Suprapubic skin (tissue), 4 donors: ENCODE measurements around the gene SOS2. TPM values are rescaled to one million over a fixed set of nuclear protein-coding genes. Genes with fewer than 3 reads are reported as not detected.
"Not testable (repeated sequence)": the region's sequence is repeated elsewhere in the genome, so short reads cannot be mapped to it uniquely, and the experiment has no call there.

Experiments used
- DNase-seq, 2 donors: peaks; one replicate each; pipeline ENCODE4 v3.0.0-alpha.2; 2019; ENCODE audit warnings: low spot score in 2 of 2
- H3K27ac ChIP-seq: fragments of 200-600 bp; sonication (generic); one replicate; pipeline ENCODE4 v1.5.1; 2019
- H3K27me3 ChIP-seq: fragments of 200-600 bp; sonication (generic); one replicate; pipeline ENCODE4 v1.5.1; 2019
- H3K36me3 ChIP-seq: fragments of 200-600 bp; sonication (generic); one replicate; pipeline ENCODE4 v1.5.1; 2019
- H3K4me1 ChIP-seq: fragments of 200-600 bp; sonication (generic); one replicate; pipeline ENCODE4 v1.5.1; 2019
- H3K4me3 ChIP-seq: fragments of 200-600 bp; sonication (generic); one replicate; pipeline ENCODE4 v1.5.1; 2019; ENCODE audit warnings: mild to moderate bottlenecking
- H3K9me3 ChIP-seq: fragments of 200-600 bp; sonication (generic); one replicate; pipeline ENCODE4 v1.5.1; 2019
- EP300 ChIP-seq: sonication (generic); formaldehyde crosslinking; IDR thresholded peaks from one replicate; pipeline ENCODE4 v1.6.1; 2017; ENCODE audit warnings: antibody characterized with exemption
- POLR2A ChIP-seq, 2 donors: fragments of 450-650 bp; IDR thresholded peaks; one replicate each; pipeline ENCODE4 v1.6.1; 2017; ENCODE audit warnings: antibody characterized with exemption in 2 of 2, mild to moderate bottlenecking in 2 of 2, moderate library complexity in 2 of 2
- POLR2AphosphoS5 ChIP-seq, 3 donors: sonication (generic); formaldehyde crosslinking; IDR thresholded peaks; one replicate each; pipeline ENCODE4 v1.6.1; 2017; ENCODE audit warnings: antibody characterized with exemption in 3 of 3
- WGBS: methylation state at CpG from one replicate; pipeline ENCODE4 v1.1.5; 2018; 5-methylcytosine and 5-hydroxymethylcytosine counted together
- total RNA-seq, 4 donors: library from RNA; depleted of rRNA; stranded (reverse); fragments of >200 nt; gene quantifications; one replicate each; pipeline ENCODE4 v1.1.0, GENCODE V29; 2016
- TF ChIP-seq, protein P1 (sequence below), 2 donors: fragments of 200-600 bp in 1 of 2; fragments of 450-650 bp in 1 of 2; sonication (generic) in 1 of 2; IDR thresholded peaks; one replicate each; pipeline ENCODE4 v1.5.1; 2016 to 2019; ENCODE audit warnings: antibody characterized with exemption in 2 of 2, mild to moderate bottlenecking in 1 of 2, moderate library complexity in 1 of 2

Gene SOS2
- total RNA-seq, 4 donors from 2014 or later, result 22.5 to 40.8 (median 30.4) TPM

DNA sequence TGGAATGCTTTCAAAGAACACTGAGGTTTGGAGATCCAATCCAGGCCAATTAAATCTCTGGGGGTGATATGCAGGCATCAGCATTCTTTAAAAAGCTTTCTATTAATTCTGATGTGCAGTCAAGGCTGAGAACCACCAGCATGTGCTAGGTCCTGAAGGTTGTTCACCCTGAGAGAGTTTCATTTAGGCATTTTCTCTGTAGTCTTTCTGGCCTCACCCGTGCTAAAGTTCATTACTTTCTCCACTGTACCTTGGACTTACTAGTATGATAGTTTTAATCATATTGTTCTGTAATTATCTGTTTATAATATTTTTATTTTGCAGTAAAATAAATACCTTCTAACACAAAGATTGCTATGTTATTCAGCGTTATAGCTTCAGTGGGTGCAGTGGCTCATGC lies 32.9 kb downstream of the SOS2 start:
- no peak for DNase-seq
- Histone ChIP-seq H3K27me3 (no peaks in the 10 kb centered on the region), H3K36me3 (peaks cover 40% of the 10 kb centered on the region), H3K9me3 (no peaks in the 10 kb centered on the region), H3K4me3 (no peak overlapping the region), H3K27ac (no peak overlapping the region), H3K4me1 (no peaks in the 10 kb centered on the region)
- WGBS, result 95% methylated on average over 2 of the region's 2 CpGs
- TF ChIP-seq POLR2A (IDR thresholded peaks at IDR 0.05) (no peak), POLR2AphosphoS5 (IDR thresholded peaks at IDR 0.05) (no peak), EP300 (no peak)
- TF ChIP-seq, protein P1, sequence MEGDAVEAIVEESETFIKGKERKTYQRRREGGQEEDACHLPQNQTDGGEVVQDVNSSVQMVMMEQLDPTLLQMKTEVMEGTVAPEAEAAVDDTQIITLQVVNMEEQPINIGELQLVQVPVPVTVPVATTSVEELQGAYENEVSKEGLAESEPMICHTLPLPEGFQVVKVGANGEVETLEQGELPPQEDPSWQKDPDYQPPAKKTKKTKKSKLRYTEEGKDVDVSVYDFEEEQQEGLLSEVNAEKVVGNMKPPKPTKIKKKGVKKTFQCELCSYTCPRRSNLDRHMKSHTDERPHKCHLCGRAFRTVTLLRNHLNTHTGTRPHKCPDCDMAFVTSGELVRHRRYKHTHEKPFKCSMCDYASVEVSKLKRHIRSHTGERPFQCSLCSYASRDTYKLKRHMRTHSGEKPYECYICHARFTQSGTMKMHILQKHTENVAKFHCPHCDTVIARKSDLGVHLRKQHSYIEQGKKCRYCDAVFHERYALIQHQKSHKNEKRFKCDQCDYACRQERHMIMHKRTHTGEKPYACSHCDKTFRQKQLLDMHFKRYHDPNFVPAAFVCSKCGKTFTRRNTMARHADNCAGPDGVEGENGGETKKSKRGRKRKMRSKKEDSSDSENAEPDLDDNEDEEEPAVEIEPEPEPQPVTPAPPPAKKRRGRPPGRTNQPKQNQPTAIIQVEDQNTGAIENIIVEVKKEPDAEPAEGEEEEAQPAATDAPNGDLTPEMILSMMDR (IDR thresholded peaks at IDR 0.05), result no peak

DNA sequence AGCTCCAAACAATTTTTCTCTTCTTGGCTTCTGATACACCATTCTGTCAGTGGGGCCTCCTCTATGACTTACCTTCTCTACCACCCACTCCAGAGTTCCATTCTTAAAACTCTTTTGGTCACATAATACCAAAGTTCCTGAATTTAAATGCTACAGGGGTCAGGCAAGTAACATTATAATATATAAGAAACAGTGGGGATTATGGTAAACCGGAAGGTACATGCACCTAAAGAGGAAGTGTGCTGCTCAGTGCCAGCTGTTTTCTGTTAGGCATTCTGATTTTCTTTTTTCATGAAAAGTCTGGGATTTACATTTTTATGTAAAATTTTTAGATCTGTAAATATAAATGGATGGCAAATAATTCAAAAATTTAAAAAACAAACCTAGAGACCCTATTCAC lies 39.9 kb downstream of the SOS2 start:
- Histone ChIP-seq H3K36me3 (peaks cover 34% of the 10 kb centered on the region), H3K4me3 (no peak overlapping the region), H3K27me3 (no peaks in the 10 kb centered on the region), H3K27ac (no peak overlapping the region), H3K4me1 (no peaks in the 10 kb centered on the region), H3K9me3 (no peaks in the 10 kb centered on the region)
- TF ChIP-seq POLR2A (IDR thresholded peaks at IDR 0.05) (no peak), POLR2AphosphoS5 (IDR thresholded peaks at IDR 0.05) (no peak), EP300 (no peak)
- TF ChIP-seq, protein P1 (IDR thresholded peaks at IDR 0.05), result no peak
- WGBS, result 97% methylated on average over 1 of the region's 1 CpG
- no peak for DNase-seq

- Histone ChIP-seq H3K27me3 (no peaks in the 10 kb centered on the region), H3K9me3 (no peaks in the 10 kb centered on the region), H3K27ac (no peak overlapping the region), H3K36me3 (peaks cover 44% of the 10 kb centered on the region), H3K4me3 (no peak overlapping the region), H3K4me1 (no peaks in the 10 kb centered on the region)
- 74% methylated on average over 1 of the region's 1 CpG for WGBS
- no peak for DNase-seq
- TF ChIP-seq, protein P1 (IDR thresholded peaks at IDR 0.05), result no peak
- TF ChIP-seq EP300 (no peak), POLR2A (IDR thresholded peaks at IDR 0.05) (no peak)
Observed at GRCh38 chr14:50186107-50186506, 45.3 kb downstream of the SOS2 start.

- DNase-seq, result no peak
- no peak overlapping the region for H3K27ac ChIP-seq
- no peaks in the 10 kb centered on the region for H3K9me3 ChIP-seq
- H3K4me1 ChIP-seq, result no peaks in the 10 kb centered on the region
- peaks cover 35% of the 10 kb centered on the region for H3K36me3 ChIP-seq
- TF ChIP-seq EP300, result no peak
- no peak for TF ChIP-seq POLR2A (IDR thresholded peaks at IDR 0.05)
- TF ChIP-seq POLR2AphosphoS5 (IDR thresholded peaks at IDR 0.05), result no peak
- no peak overlapping the region for H3K4me3 ChIP-seq
- no peaks in the 10 kb centered on the region for H3K27me3 ChIP-seq
Observed at GRCh38 chr14:50173891-50174290, 57.5 kb downstream of the SOS2 start.

DNA sequence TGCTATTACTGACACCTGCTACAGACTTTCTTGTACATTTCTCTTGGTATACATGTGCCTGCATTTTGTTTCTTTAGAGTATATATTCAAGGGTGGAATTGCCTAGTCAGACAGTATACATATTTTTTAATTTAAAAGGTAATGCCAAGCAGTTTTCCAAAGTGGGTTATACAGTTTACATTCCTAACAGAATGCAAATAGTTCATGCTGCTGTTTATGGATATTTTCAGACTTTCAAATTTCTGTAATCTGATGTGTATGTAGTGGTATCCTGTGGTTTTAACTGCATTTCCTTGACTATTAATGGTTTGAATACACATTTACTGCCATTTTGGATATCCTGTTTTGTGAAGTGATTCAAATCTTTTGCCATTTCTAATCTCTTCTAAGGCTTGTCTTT lies 59.5 kb downstream of the SOS2 start:
- Histone ChIP-seq H3K4me1 (no peaks in the 10 kb centered on the region), H3K9me3 (no peaks in the 10 kb centered on the region), H3K27ac (no peak overlapping the region), H3K27me3 (no peaks in the 10 kb centered on the region), H3K36me3 (peaks cover 20% of the 10 kb centered on the region), H3K4me3 (no peak overlapping the region)
- DNase-seq, result no peak
- TF ChIP-seq, protein P1 (IDR thresholded peaks at IDR 0.05), result no peak
- no peak for TF ChIP-seq POLR2A (IDR thresholded peaks at IDR 0.05)

DNA sequence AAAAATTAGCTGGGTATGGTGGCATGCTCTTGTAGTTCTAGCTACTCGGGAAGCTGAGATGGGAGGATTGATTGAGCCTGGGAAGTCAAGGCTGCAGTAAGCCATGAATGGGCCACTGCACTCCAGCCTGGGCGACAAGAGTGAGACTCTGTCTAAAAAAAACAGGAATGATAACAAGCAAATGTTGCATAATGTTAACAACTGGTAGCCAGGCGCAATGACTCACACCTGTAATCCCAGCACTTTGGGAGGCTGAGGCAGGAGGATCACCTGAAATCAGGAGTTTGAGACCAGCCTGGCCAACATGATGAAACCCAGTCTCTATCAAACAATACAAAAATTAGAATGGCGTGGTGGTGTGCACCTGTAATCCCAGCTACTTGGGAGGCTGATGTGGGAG lies 64.0 kb downstream of the SOS2 start:
- DNase-seq, H3K4me3 ChIP-seq, H3K27me3 ChIP-seq, H3K27ac ChIP-seq, H3K4me1 ChIP-seq, H3K9me3 ChIP-seq: not testable (repeated sequence)
- whole genome bisulfite sequencing, result 88% methylated on average over 4 of the region's 4 CpGs
- H3K36me3 ChIP-seq, result peaks cover 12% of the 10 kb centered on the region
